PC-3 (cell line): ENCODE data around the gene SDK2.

Experiments
- CTCF ChIP-seq: fragments of 300-600 bp; sonication (generic); conservative IDR thresholded peaks from 2 replicates; pipeline ENCODE4 v1.5.1; 2017; ENCODE audit warnings: antibody characterized with exemption, low read depth, mild to moderate bottlenecking, low read length
- EZH2 ChIP-seq: fragments of 300-600 bp; sonication (generic); IDR thresholded peaks from one replicate; pipeline ENCODE4 v1.6.1; 2017; ENCODE audit warnings: antibody characterized with exemption, mild to moderate bottlenecking, low read length; ENCODE audit not compliant: unreplicated experiment

- TF ChIP-seq CTCF (no peak), EZH2 (no peak)
These were observed 129.9 kb downstream of the SDK2 start for GRCh38 chr17:73514146-73514863.
